CD4-positive, alpha-beta T cell treated with Interleukin-12 subunit alpha and Interleukin-12 subunit beta, for 1 hour (primary cell): Measurements from ENCODE around the gene PCSK4.
"Not testable (repeated sequence)": the region's sequence is repeated elsewhere in the genome, so short reads cannot be mapped to it uniquely, and the experiment has no call there.

Experiments
- DNase-seq: peaks from one replicate; pipeline ENCODE4 v3.0.0-alpha.2; 2020

PCSK4 gene

GRCh38 chr19:1503925-1504773 lies 14.0 kb upstream of the PCSK4 start:
- no peak for DNase-seq

GRCh38 chr19:1503089-1503924 lies 13.2 kb upstream of the PCSK4 start:
- peak; percentile 70 for DNase-seq

- no peak for DNase-seq
These were observed 12.4 kb upstream of the PCSK4 start for GRCh38 chr19:1502433-1503088.

- DNase-seq: no peak
These were observed 11.0 kb upstream of the PCSK4 start for GRCh38 chr19:1501200-1501595.

GRCh38 chr19:1499231-1499630 lies 9.1 kb upstream of the PCSK4 start:
- not testable (repeated sequence) for DNase-seq

- DNase-seq: no peak
These were observed 7.6 kb upstream of the PCSK4 start for GRCh38 chr19:1497578-1498235.

GRCh38 chr19:1496714-1497577 lies 6.8 kb upstream of the PCSK4 start:
- no peak for DNase-seq

GRCh38 chr19:1495799-1496713 lies 5.9 kb upstream of the PCSK4 start:
- DNase-seq: no peak

- no peak for DNase-seq
These were observed 5.1 kb upstream of the PCSK4 start for GRCh38 chr19:1495051-1495798.

- DNase-seq: no peak
These were observed 4.1 kb upstream of the PCSK4 start for GRCh38 chr19:1494115-1494815.

- no peak for DNase-seq
These were observed 2.4 kb upstream of the PCSK4 start for GRCh38 chr19:1492474-1493006.

- DNase-seq: no peak
These were observed 1.7 kb upstream of the PCSK4 start for GRCh38 chr19:1491849-1492170.

GRCh38 chr19:1491114-1491848 lies 1.1 kb upstream of the PCSK4 start, which contains the start of gene REEP6:
TSS of gene REEP6 (plus strand) at chr19:1491181. CDS start at chr19:1491270, 89 bp downstream.
- DNase-seq: no peak

- DNase-seq: no peak
These were observed 463 bp downstream of the PCSK4 start for GRCh38 chr19:1489463-1490310.

- DNase-seq: no peak
These were observed 1.9 kb downstream of the PCSK4 start for GRCh38 chr19:1488282-1488601.

- DNase-seq: no peak
These were observed 2.4 kb downstream of the PCSK4 start for GRCh38 chr19:1487576-1488281.
